M059J (cell line): Measurements from ENCODE around the gene LURAP1L. TPM values are rescaled to one million over a fixed set of nuclear protein-coding genes. Genes with fewer than 3 reads are reported as not detected.

Experiments
- DNase-seq: peaks from one replicate; pipeline ENCODE4 v3.0.0-alpha.2; 2012; ENCODE audit warnings: low read depth
- total RNA-seq: library from RNA; depleted of rRNA; stranded (reverse); fragments of >200 nt; shearing (Covaris generic); gene quantifications from 2 replicates; pipeline ENCODE4 v1.2.3, GENCODE V29; 2014; rRNA removed

LURAP1L gene
- total RNA-seq, 1 experiment from 2014 or later, result 3.2 TPM

- DNase-seq, result no peak
Observed at GRCh38 chr9:12856603-12857002, 81.8 kb downstream of the LURAP1L start.

DNA sequence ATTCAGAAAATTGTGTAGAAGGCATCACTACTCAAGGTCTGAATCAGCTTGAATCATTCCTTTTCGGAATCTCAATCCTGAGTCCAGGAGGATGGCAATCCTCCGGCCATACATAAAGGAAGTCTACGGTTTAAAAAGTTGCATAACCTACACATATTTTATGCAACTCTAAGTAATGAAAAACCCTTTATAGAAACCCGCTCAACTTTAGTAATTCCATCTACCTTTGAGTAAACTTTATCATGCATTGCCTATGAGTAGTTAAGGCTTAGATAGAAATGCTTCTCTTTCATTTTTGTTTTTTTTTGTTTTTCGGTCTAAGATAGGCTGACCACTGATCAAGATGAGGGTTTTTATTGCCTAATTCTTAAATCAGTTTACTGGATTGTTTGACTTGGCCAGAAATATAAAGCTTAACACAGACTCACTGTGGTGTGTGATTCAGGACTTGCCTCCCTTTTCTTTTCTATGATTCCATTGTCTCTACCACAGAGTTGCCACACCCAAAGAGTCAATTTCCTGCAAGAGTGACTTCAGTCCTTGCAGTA, 85.0 kb downstream of the LURAP1L start:
- DNase-seq, result peak; percentile 79

DNA sequence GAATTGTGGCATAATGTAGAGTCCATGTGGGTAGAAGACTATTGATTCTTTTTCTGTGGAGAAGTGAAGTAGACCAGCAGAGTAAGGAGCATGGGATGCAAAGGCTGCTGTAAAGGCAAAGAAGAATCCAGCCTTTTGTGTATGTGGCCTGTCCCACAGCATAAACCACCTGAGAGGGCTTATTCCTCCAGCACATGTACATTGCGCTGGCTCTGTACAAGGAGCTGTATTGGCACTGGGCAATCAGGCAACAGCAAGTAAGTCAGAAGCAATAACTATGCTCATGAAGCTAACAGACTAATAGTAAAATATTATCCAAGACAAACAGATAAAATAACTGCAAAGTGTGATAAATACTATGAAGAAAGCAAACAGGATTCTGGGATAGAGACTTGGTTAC, 86.2 kb downstream of the LURAP1L start:
- DNase-seq, result no peak

GRCh38 chr9:12862611-12863410, 88.0 kb downstream of the LURAP1L start:
- DNase-seq, result peak; percentile 8

GRCh38 chr9:12863618-12864017, 88.8 kb downstream of the LURAP1L start:
- no peak for DNase-seq

DNA sequence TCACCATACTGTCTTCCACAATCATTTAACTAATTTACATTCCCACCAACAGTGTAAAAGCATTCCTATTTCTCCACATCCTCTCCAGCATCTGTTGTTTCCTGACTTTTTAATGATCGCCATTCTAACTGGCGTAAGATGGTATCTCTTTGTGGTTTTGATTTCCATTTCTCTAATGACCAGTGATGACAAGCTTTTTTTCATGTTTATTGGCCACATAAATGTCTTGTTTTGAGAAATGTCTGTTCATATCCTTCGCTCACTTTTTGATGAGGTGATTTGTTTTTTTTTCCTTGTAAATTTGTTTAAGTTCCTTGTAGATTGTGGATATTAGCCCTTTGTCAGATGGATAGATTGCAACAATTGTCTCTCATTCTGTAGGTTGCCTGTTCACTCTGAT, 90.6 kb downstream of the LURAP1L start:
- DNase-seq, result peak; percentile 42

Other genes with a start within 250 kb of the LURAP1L start
- gene TYRP1, start 81.6 kb upstream of the LURAP1L start, total RNA-seq, result 13.4 and 14.1 TPM in 2 replicates